Effector memory CD4-positive, alpha-beta T cell (primary cell): ENCODE data around the gene TECPR2.

ENCODE experiments used
- DNase-seq, 3 donors: peaks; one replicate each; pipeline ENCODE4 v3.0.0-alpha.2; 2020
- H3K27ac ChIP-seq: 2 replicates; pipeline ENCODE4 v1.7.0; 2013; ENCODE audit warnings: mild to moderate bottlenecking, low read length, moderate library complexity; ENCODE audit not compliant: insufficient read depth, poor library complexity, severe bottlenecking
- H3K27me3 ChIP-seq: replicated peaks from 2 replicates; pipeline ENCODE4 v1.7.0; 2013; ENCODE audit warnings: mild to moderate bottlenecking, low read length; ENCODE audit not compliant: insufficient read depth, control insufficient read depth, poor library complexity, severe bottlenecking
- H3K36me3 ChIP-seq: 2 replicates; pipeline ENCODE4 v1.7.0; 2013; ENCODE audit warnings: mild to moderate bottlenecking, low read length, moderate library complexity; ENCODE audit not compliant: control insufficient read depth, insufficient read depth
- H3K4me1 ChIP-seq: 2 replicates; pipeline ENCODE4 v1.7.0; 2013; ENCODE audit warnings: low read length, mild to moderate bottlenecking; ENCODE audit not compliant: control insufficient read depth, insufficient read depth, poor library complexity, severe bottlenecking
- H3K4me3 ChIP-seq: 2 replicates; pipeline ENCODE4 v1.7.0; 2013; ENCODE audit warnings: low read length, low read depth, mild to moderate bottlenecking; ENCODE audit not compliant: insufficient read depth, poor library complexity, severe bottlenecking
- H3K9me3 ChIP-seq: 2 replicates; pipeline ENCODE4 v1.7.0; 2013; ENCODE audit warnings: mild to moderate bottlenecking, low read length, moderate library complexity; ENCODE audit not compliant: control insufficient read depth

Gene TECPR2

DNA sequence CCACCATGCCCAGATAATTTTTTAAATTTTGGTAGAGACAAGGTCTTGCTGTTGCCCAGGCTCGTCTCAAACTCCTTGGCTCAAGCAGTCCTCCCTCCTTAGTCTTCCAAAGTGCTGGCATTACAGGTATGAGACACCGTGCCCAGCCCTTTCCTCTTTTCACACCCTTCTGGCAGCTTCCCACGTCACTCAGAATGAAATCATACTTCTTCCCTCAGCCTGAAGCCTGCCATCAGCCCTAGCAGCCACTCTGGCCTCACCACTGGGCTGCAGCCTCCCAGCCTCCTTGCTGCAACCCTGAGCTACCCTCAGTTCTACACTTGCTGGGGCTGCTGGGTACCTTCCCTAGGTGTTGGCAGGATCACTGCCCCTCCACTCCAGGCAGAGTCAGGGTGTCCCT, 128.6 kb downstream of the TECPR2 start:
- no peaks in the 10 kb centered on the region for H3K27me3 ChIP-seq
- no peak overlapping the region for H3K27ac ChIP-seq
- no peak for DNase-seq
- no peak overlapping the region for H3K4me3 ChIP-seq
- H3K9me3 ChIP-seq = no peaks in the 10 kb centered on the region
- no peaks in the 10 kb centered on the region for H3K36me3 ChIP-seq
- H3K4me1 ChIP-seq = no peaks in the 10 kb centered on the region

DNA sequence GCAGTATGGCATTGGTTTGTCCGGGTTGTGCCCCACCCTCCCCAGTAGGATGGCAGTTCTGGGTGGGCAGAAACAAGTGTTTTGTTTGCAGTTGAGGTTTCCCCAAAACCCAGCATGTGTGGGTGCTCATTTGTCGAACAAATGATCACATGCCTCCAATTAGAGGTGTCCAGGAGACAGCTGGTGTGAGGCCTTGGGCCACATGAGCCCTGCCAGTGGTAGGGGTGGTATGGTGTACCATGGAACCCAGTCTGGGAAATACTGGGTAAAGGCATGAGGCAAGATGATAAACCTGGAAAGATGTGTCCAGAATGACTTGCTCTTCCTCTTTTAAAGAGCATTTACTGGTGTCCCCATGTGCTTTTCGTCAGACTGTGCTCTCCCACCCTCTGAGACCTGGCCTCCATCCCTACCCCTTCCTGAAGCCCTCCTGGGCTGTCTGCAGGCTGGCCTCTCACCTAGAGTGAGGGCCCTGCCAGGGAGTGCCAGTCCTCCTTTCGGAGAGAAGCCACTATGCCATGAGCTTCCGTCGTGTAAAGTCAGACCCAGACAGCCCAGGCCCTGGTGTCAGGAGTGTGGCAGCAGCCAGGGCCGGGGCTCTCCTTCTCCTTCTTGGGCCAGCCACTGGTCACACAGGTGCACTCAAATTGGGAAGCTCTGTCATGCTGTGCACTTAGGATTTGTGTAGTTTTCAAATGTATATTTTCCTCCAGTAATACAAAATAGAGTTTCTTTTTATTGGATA, 129.2 kb downstream of the TECPR2 start:
- no peak for DNase-seq
- Histone ChIP-seq H3K36me3 (no peaks in the 10 kb centered on the region), H3K4me1 (no peaks in the 10 kb centered on the region), H3K27me3 (no peaks in the 10 kb centered on the region), H3K4me3 (no peak overlapping the region), H3K9me3 (no peaks in the 10 kb centered on the region), H3K27ac (no peak overlapping the region)

DNA sequence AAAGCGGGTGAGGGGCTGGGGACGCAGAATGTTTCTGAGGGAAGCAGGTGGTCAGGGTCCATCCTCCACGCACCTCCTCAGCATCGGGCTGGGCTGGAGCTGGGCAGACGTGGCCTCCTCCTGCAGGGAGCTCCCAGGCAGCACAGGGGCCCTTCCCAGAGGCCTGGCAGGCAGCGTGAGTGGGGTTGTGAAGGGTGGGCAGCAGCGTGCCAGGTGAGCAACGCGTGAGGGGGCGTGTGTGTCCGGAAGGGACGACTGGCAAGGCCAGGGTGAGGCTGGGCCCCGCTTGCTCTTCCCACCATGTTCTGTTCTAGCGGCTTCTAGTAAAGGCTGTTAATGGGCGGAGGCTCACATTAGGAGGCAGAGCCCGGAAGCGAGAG, 129.8 kb downstream of the TECPR2 start:
- Histone ChIP-seq H3K4me1 (no peaks in the 10 kb centered on the region), H3K27ac (no peak overlapping the region), H3K27me3 (no peaks in the 10 kb centered on the region), H3K4me3 (no peak overlapping the region), H3K36me3 (no peaks in the 10 kb centered on the region), H3K9me3 (no peaks in the 10 kb centered on the region)
- no peak for DNase-seq

DNA sequence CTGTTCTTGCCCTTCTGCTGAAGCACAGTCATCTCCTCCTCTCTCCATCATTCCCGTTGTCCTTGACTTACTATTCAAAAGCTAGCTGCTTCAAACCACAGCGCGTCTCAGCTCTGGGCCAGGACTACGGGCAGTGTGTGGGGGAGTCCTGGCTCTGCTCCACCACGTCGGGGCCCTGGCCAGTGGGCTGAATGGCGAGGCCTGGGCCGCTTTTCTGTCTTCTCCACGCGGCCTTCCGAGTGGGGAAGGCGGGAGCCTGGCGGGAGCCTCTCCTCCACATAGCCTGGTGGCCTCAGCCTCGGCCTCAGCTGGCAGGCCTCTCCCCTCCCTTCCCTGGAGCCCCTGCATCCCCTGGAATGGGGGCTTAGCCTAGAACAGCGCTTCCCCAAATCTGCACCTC, 130.4 kb downstream of the TECPR2 start:
- Histone ChIP-seq H3K4me1 (no peaks in the 10 kb centered on the region), H3K36me3 (peaks cover 1% of the 10 kb centered on the region), H3K27me3 (no peaks in the 10 kb centered on the region), H3K4me3 (no peak overlapping the region), H3K9me3 (no peaks in the 10 kb centered on the region), H3K27ac (no peak overlapping the region)
- no peak for DNase-seq

DNA sequence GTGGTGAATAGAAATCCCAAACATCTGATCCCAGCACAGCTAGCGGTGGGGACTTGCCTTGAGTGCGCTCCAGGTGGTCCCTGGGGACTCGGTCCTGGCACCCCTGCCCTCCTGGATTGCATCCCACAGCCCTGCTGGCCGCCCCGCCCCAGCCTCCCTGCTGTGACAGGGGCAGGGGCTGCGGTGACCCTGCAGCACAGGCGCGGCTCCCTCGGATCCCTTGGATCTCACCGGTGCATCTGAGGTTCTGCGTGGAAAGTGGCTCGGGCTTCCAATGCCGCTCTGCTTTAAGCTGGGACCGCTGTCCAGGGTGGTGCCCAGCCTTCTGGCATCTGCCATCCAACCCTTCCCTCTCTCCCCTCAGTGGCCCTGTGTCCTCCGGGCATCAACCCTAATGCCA, 130.8 kb downstream of the TECPR2 start:
- Histone ChIP-seq H3K36me3 (peaks cover 6% of the 10 kb centered on the region), H3K4me1 (no peaks in the 10 kb centered on the region), H3K27me3 (no peaks in the 10 kb centered on the region), H3K27ac (no peak overlapping the region), H3K9me3 (no peaks in the 10 kb centered on the region), H3K4me3 (no peak overlapping the region)
- DNase-seq = no peak

DNA sequence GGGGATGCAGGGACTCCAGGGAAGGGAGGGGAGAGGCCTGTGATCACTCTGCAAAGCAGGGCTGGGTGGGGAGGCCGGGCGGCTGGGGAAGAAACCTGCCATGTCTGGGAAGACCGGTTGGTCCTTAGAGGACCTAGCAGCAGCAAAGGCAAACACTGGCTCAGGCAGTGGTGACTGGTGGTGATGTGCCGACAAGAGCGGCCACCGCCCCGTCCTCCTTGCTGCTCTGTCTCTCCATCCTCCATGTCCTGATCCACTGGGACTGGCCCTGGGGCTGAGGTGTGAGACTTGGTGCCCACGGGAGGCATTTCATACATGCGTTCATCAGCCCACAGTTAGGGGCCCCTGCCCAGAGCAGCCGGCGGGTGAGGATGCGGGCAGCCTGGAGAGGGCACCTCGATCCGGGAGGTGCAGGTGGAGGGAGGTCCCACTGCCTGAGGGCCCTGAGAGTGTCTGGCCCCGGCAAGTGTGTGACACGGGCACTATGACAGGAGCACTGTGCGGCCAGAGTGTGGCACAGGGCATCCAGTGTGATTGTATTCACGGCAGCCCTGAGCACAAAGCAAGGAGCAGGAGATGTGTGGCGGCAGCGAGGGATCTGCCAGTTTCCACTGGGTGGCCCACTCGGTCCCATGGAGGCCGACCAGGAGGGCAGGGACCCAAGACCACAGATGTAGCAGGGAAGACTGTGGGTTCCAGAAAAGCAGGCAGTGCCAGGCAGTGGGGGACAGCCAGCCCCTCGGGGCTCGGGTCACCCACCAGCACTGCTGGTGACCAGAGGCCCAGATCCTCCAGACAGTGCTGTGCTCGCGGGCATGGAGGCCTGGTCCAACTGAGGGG, 133.0 kb downstream of the TECPR2 start:
- Histone ChIP-seq H3K27me3 (no peaks in the 10 kb centered on the region), H3K4me1 (no peaks in the 10 kb centered on the region), H3K27ac (no peak overlapping the region), H3K9me3 (no peaks in the 10 kb centered on the region), H3K4me3 (no peak overlapping the region), H3K36me3 (peaks cover 6% of the 10 kb centered on the region)
- no peak for DNase-seq

DNA sequence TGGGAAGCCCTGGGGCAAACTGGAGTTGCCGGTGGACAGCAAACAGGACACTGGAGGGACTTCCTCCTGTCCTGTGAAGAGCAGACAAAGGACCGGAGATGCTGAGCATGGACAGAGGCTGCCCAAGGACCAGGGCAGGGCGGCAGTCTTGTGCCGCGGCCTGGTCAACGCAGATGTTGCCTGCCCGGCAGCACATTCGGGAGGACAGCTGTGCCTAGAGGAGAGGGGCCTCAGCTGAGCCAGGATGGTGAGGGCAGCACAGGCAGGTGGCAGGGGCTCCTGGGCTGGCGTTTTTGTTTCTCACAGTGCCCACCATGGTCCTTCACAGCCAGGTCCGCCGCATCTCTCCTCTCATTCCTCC, 133.6 kb downstream of the TECPR2 start:
- DNase-seq = no peak
- Histone ChIP-seq H3K27me3 (no peaks in the 10 kb centered on the region), H3K9me3 (no peaks in the 10 kb centered on the region), H3K36me3 (peaks cover 6% of the 10 kb centered on the region), H3K4me3 (no peak overlapping the region), H3K4me1 (no peaks in the 10 kb centered on the region), H3K27ac (no peak overlapping the region)

DNA sequence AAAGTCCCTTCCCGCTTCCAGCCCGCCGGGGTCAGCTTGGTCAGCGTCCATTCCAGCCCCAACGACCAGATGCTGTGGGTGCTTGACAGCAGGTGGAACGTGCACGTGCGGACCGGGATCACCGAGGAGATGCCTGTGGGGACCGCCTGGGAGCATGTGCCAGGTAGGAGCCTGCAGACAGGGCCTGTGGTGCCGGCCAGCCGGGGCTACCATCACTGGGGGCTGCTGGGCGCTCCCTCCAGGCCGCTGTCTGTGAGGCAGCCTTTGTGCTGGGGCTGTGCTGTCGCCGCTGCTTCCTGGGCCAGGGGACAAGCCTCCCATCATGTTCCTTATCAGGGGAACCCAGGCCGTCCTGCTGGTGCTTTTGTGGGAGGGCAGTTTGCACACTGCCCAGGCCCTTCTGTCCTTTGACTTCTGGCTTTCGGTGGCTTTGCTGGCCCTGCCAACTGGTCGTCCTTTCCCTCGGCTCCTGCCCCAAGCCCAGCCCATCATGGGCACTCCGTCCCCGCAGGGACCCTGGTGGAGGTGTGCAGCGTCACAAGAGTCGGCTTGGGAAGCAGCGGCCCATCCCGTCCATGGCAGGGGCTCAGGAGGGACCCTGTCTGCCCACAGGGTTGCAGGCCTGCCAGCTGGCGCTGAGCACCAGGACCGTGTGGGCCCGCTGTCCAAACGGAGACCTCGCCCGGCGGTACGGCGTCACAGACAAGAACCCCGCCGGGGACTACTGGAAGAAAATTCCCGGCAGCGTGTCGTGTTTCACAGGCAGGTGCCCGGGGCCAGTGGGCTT, 134.4 kb downstream of the TECPR2 start:
- no peak for DNase-seq
- no peaks in the 10 kb centered on the region for H3K27me3 ChIP-seq
- no peak overlapping the region for H3K4me3 ChIP-seq
- H3K4me1 ChIP-seq = no peaks in the 10 kb centered on the region
- H3K36me3 ChIP-seq = peaks cover 6% of the 10 kb centered on the region
- H3K27ac ChIP-seq = no peak overlapping the region
- no peaks in the 10 kb centered on the region for H3K9me3 ChIP-seq

DNA sequence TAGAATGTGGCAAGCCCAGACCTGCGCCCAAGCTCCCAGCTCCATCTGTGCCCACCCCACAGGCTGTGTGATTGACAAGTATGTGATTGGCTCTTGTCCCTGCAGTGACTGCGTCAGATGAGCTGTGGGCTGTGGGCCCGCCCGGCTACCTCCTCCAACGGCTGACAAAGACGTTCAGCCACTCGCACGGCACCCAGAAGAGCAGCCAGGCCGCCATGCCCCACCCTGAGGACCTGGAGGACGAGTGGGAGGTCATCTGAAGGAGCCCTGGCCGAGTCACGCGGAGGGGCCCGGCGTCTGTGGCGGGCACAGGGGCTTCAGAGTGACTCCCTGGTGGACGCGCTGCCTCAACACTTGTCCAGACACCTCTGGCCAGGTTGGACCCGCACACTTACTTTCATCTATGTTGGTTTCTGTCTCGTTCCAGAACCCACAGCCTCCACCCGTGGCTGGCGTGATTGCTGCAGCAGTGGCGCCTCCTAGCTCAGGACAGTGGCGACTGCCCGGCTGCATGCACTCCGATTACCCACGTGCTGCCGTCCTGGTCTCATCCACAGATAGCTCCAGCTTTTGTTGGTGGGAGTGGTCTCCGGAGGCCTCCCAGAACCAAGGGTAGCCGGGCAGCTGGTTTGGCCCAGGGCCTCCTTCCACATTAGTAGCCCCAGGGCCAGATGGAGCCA, 135.4 kb downstream of the TECPR2 start:
- Histone ChIP-seq H3K9me3 (no peaks in the 10 kb centered on the region), H3K27me3 (no peaks in the 10 kb centered on the region), H3K27ac (no peak overlapping the region), H3K36me3 (peaks cover 6% of the 10 kb centered on the region), H3K4me1 (no peaks in the 10 kb centered on the region), H3K4me3 (no peak overlapping the region)
- DNase-seq = no peak
